ENCODE data around the gene INSR. TPM values are rescaled to one million over a fixed set of nuclear protein-coding genes. Genes with fewer than 3 reads are reported as not detected.

INSR gene
- total RNA-seq, 2 experiments from 2014 or later: 0.42 to 1.1 TPM

DNA sequence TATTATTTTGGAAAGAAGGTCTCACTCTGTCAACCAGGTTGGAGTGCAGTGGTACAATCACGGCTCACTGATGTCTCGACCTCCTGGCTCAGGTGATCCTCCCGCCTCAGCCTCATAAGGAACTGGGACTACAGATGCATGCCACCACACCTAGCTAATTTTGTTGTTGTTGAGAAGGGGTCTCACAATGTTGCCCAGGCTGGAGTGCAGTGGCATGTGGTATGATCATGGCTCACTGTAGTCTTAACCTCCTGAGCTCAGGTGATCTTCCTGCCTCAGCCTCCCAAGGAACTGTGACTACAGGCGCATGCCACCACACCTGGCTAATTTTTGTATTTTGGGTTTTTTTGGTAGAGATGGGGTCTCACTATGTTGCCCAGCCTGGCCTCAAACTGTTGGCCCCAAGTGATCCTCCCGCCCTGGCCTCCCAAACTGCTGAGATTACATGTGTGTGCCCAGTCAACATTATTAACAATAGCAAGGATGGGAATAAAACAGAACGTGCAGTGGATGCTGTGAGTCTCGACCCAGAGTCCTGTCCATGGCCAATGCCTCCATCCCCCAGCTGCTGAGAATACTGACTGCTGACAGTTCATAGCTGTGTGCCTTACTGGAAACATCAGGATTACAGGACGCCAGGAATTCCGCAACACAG lies 230.3 kb downstream of the INSR start:
- no peaks in the 10 kb centered on the region for H3K27me3 Mint-ChIP-seq (ENCODE audit: low read depth)
- H3K27ac Mint-ChIP-seq: no peak overlapping the region
- no peaks in the 10 kb centered on the region for H3K9me3 Mint-ChIP-seq (ENCODE audit: insufficient read depth)
- no peak overlapping the region for H3K4me3 Mint-ChIP-seq
- H3K4me1 Mint-ChIP-seq (ENCODE audit: low read depth): peaks cover 3% of the 10 kb centered on the region
- POLR2A ChIA-PET: no interaction called here
- ATAC-seq (peak; percentile 61), DNase-seq (peak; percentile 37)
- no peaks in the 10 kb centered on the region for H3K36me3 Mint-ChIP-seq (ENCODE audit: low read depth)
- CTCF ChIA-PET: no interaction called here

DNA sequence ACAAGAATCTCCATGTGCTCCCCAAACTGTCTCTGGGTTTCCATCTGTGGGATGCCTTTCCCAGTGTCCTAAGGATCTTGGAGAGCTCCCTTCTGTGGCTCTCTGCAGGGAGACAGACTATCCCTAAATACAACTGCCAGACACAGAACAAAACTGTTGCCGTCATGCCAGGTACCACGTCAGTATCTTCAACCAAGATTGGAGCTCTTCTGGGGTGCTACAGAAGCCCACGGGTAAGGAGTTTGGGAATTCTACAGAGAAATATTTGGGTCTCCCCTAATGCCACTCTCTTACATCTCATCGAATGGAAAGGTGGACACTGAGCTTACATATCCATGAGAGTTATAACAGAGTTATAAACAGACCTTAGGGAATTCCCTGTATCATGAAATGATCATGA lies 230.9 kb downstream of the INSR start:
- Mint-ChIP-seq H3K36me3 (ENCODE audit: low read depth) (no peaks in the 10 kb centered on the region), H3K9me3 (ENCODE audit: insufficient read depth) (no peaks in the 10 kb centered on the region), H3K27ac (no peak overlapping the region), H3K27me3 (ENCODE audit: low read depth) (no peaks in the 10 kb centered on the region), H3K4me3 (no peak overlapping the region), H3K4me1 (ENCODE audit: low read depth) (no peaks in the 10 kb centered on the region)
- ATAC-seq (peak; percentile 43), DNase-seq (no peak)
- ChIA-PET CTCF (no interaction called here), POLR2A (no interaction called here)

Other genes with a start within 250 kb of the INSR start
- gene MBD3L2, start 245.1 kb downstream of the INSR start, total RNA-seq: not detected
- gene MBD3L3, start 235.7 kb downstream of the INSR start, total RNA-seq: not detected
- gene ZNF557, start 224.7 kb downstream of the INSR start, total RNA-seq: 10 to 100 TPM; 16.5 to 16.7 TPM
- 10 to 100 TPM; 34.0 to 40.5 TPM for gene ARHGEF18, start 54.5 kb upstream of the INSR start, total RNA-seq
- gene PEX11G, start 194.6 kb upstream of the INSR start, total RNA-seq: 1 to 10 TPM in 1 of 2 experiments, under 1 TPM in 1; 0.99 to 1.5 TPM
- 1 to 10 TPM; 5.8 to 7.9 TPM for gene ZNF358, start 221.7 kb upstream of the INSR start, total RNA-seq
- gene MCOLN1, start 228.2 kb upstream of the INSR start, total RNA-seq: 10 to 100 TPM; 16.2 to 17.7 TPM
- gene PNPLA6, start 241.3 kb upstream of the INSR start, total RNA-seq: 100 to 1,000 TPM; 166 to 173 TPM